ENCODE data around the gene ANLN. TPM values are rescaled to one million over a fixed set of nuclear protein-coding genes. Genes with fewer than 3 reads are reported as not detected.

Gene ANLN
- total RNA-seq, 4 donors from 2014 or later, result 5.0 to 43.7 (median 11.2) TPM

DNA sequence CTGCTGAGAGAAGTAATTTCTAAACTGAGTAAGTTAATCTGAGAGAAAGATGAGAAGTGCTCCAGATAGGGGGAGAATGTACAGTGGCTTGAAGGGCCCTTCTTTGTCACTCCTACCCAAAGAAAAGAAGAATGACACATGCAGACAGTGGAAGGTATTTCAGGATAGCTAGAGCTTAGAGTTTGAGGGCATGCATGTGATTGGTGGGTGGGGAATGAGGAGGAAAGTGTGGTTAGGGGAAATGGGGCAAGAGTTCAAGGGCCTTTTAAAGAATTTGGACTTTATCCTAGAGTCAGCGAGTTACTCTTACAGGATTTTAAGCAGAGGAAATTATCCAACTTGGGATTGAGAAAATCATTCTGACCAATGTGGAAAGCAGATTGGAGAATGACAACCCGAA, 50.0 kb downstream of the ANLN start:
- Histone ChIP-seq H3K4me3 (no peak overlapping the region), H3K27ac (no peak overlapping the region), H3K4me1 (no peaks in the 10 kb centered on the region), H3K36me3 (peaks cover 0 to 3% (median 0%) of the 10 kb centered on the region in 3 donors), H3K9me3 (no peaks in the 10 kb centered on the region), H3K27me3 (no peaks in the 10 kb centered on the region)
- DNase-seq, result no peak
- no peak for TF ChIP-seq POLR2A (IDR thresholded peaks at IDR 0.05)
- no peak for TF ChIP-seq CTCF (IDR thresholded peaks at IDR 0.05)

DNA sequence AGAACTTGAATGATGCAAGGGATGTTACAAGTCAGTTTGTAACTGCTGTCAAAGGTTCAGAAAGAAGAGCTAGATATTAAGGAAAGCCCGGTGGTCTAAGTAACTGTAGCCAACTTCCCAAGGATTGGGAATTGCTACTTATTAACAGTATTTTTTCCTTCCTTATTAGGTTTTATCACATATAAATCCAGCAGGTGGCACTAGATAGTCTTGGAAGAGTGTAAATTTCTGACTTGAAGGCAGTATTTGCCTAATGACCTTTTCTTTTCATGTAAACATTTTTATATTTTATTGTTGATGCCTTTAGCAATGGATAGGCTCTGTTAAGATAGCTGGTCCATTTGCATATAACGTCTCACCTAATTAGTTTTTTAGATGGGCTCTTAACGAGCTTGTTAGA, 51.2 kb downstream of the ANLN start:
- no peak for DNase-seq
- H3K36me3 ChIP-seq, result peaks cover 0 to 3% (median 0%) of the 10 kb centered on the region in 3 donors

GRCh38 chr7:36441344-36442022, 51.8 kb downstream of the ANLN start:
- TF ChIP-seq CTCF (IDR thresholded peaks at IDR 0.05) (no peak), POLR2A (IDR thresholded peaks at IDR 0.05) (no peak)
- Histone ChIP-seq H3K27ac (no peak overlapping the region), H3K4me3 (no peak overlapping the region), H3K27me3 (no peaks in the 10 kb centered on the region), H3K4me1 (no peaks in the 10 kb centered on the region), H3K36me3 (peaks cover 0 to 3% (median 0%) of the 10 kb centered on the region in 3 donors), H3K9me3 (no peaks in the 10 kb centered on the region)
- DNase-seq, result no peak

More for the DNA sequence above, 51.2 kb downstream of the ANLN start:
- H3K4me3 ChIP-seq, result no peak overlapping the region
- H3K27me3 ChIP-seq, result no peaks in the 10 kb centered on the region
- H3K9me3 ChIP-seq, result no peaks in the 10 kb centered on the region
- H3K27ac ChIP-seq, result no peak overlapping the region
- H3K4me1 ChIP-seq, result no peaks in the 10 kb centered on the region
- TF ChIP-seq POLR2A (IDR thresholded peaks at IDR 0.05), result no peak
- peak in 4 of 6 experiments; percentile 35 to 52 (median 46) for TF ChIP-seq CTCF (IDR thresholded peaks at IDR 0.05)

DNA sequence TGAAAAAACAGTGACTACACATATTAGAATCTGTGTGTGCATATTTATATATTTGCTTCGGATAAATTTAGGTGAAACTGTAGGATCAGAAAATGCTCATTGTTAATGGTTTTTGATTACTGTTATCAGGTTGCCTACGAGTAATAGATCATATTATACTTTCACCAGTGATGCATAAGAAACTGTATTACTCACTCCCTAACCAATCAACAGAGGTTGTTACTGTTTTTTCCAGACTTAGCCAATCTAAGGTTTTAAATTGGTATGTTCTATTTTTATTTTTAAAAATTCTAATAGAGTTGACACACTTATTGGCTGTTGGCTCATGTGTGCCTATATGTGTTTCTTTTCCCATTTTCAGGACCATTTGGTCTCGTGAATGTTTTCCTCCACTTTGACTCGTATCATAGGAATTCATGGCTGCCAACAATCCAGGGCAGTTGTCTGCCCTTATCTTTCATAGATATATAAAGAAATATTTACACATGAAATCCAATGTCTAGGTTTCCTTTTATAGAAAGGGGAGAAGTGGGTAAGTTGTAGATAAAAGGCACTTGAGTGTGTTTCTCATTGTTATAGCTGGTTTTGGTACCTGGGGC, 59.2 kb downstream of the ANLN start:
- Histone ChIP-seq H3K9me3 (no peaks in the 10 kb centered on the region), H3K4me1 (no peaks in the 10 kb centered on the region), H3K4me3 (no peak overlapping the region), H3K36me3 (no peaks in the 10 kb centered on the region), H3K27ac (no peak overlapping the region), H3K27me3 (no peaks in the 10 kb centered on the region)
- no peak for TF ChIP-seq POLR2A (IDR thresholded peaks at IDR 0.05)
- no peak for TF ChIP-seq CTCF (IDR thresholded peaks at IDR 0.05)
- DNase-seq, result no peak

DNA sequence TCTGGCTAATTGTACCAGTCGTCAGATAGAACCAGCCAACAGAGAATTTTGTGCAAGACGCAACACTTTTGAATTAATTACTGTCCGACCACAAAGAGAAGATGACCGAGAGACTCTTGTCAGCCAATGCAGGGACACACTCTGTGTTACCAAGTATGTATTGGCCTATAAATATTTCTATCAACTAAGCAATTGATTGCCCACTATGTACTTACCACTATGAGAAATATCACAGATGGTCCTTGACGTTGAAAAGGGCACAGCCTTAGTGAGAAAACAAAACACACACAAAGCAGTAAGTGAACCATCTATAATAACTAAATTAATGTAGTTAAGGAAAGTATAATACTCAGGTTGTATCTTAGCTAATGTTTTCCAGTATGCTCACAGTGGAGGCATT, 60.0 kb downstream of the ANLN start:
- no peak overlapping the region for H3K27ac ChIP-seq
- no peaks in the 10 kb centered on the region for H3K36me3 ChIP-seq
- TF ChIP-seq CTCF (IDR thresholded peaks at IDR 0.05), result no peak
- TF ChIP-seq POLR2A (IDR thresholded peaks at IDR 0.05), result no peak
- no peaks in the 10 kb centered on the region for H3K4me1 ChIP-seq
- no peak overlapping the region for H3K4me3 ChIP-seq
- no peaks in the 10 kb centered on the region for H3K9me3 ChIP-seq
- no peaks in the 10 kb centered on the region for H3K27me3 ChIP-seq
- DNase-seq, result no peak

All from Peyer's patch (tissue), 4 donors.